Regular cardiac myocyte (primary cell): ENCODE results near the gene RAD51AP1. TPM values are rescaled to one million over a fixed set of nuclear protein-coding genes. Genes with fewer than 3 reads are reported as not detected.

ENCODE experiments used
- total RNA-seq: library from RNA; depleted of rRNA; stranded (reverse); fragments of >200 nt; gene quantifications from 2 replicates; pipeline ENCODE4 v1.2.3, GENCODE V29; 2014

RAD51AP1 gene
- total RNA-seq, result 7.3 and 27.4 TPM in 2 replicates

GRCh38 chr12:4538207-4539160 lies at the start of gene RAD51AP1:
Gene RAD51AP1 (plus strand): TSS chr12:4538890. CDS start chr12:4538940, 50 bp downstream.

GRCh38 chr12:4562034-4562657 lies 23.5 kb downstream of the RAD51AP1 start, which contains the start of gene DYRK4:
Gene DYRK4 (plus strand): TSS chr12:4562208. CDS start chr12:4562246, 38 bp downstream.

Other genes starting within 250 kb of the RAD51AP1 start
- gene TIGAR, start 217.7 kb upstream of the RAD51AP1 start, total RNA-seq, result 12.4 and 18.6 TPM in 2 replicates
- gene FGF23, start 159.2 kb upstream of the RAD51AP1 start, total RNA-seq, result under 0.01 TPM in 1 of 2 replicates, not detected in the other
- not detected in 2 replicates for gene FGF6, start 93.1 kb upstream of the RAD51AP1 start, total RNA-seq
- gene DYRK4, start 23.3 kb downstream of the RAD51AP1 start, total RNA-seq, result 28.6 and 37.8 TPM in 2 replicates
- gene AKAP3, start 110.2 kb downstream of the RAD51AP1 start, total RNA-seq, result 1.2 and 1.4 TPM in 2 replicates
- 39.2 and 49.3 TPM in 2 replicates for gene NDUFA9, start 110.2 kb downstream of the RAD51AP1 start, total RNA-seq
- under 0.01 TPM in 2 replicates for gene GALNT8, start 181.5 kb downstream of the RAD51AP1 start, total RNA-seq